GM18520 (cell line): ENCODE results near the gene DLG5.

Experiments used
- ATAC-seq: cut with Tn5 transposase; IDR thresholded peaks from one replicate; pipeline ENCODE4 v1.9.1; 2021; ENCODE audit not compliant: unreplicated experiment

DLG5 gene

GRCh38 chr10:77849039-77849664 lies 77.4 kb downstream of the DLG5 start:
- no peak for ATAC-seq

- ATAC-seq: no peak
Observed at GRCh38 chr10:77846718-77847311, 79.7 kb downstream of the DLG5 start.

DNA sequence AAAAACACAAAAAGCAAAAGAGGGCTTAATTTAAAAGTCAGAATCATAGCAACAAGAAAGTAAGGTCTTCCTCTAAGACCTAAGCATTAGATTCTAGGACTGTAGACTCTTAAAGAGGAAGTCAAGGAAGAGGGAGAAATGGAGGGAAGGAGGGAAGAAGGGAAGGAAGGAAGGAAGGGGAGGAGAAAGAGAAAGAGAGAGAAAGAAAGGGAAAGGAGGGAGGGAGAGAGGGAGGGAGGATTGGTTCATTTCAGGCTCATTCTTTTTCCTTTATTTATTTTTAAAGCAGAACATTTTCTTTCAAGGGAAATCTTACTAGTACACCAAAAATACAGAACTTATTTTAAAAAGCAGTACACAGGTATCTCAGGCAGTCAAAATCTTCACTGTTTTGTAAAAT lies 81.1 kb downstream of the DLG5 start:
- no peak for ATAC-seq

- no peak for ATAC-seq
Observed at GRCh38 chr10:77844713-77845445, 81.7 kb downstream of the DLG5 start.

DNA sequence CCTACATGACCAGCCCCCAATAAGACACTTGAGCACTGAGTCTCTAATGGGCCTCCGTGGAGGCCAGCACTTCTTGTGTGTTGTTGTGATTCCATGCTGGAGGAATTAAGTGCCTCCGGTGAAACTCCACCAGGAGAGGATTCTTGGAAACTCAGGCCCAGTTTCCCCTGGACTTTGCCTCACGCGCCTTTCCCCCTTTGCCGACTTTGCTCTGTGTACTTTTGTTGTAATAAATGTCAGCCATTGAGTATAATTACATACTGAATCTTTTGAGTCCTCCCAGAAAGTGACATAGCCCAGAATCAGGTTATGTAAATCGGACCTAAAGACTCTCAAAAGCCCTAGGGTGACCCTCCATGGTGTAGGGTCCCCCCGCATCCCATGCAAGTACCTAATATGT lies 82.4 kb downstream of the DLG5 start:
- no peak for ATAC-seq

GRCh38 chr10:77843264-77843663 lies 83.3 kb downstream of the DLG5 start:
- no peak for ATAC-seq

- no peak for ATAC-seq
Observed at GRCh38 chr10:77842652-77843212, 83.8 kb downstream of the DLG5 start.

DNA sequence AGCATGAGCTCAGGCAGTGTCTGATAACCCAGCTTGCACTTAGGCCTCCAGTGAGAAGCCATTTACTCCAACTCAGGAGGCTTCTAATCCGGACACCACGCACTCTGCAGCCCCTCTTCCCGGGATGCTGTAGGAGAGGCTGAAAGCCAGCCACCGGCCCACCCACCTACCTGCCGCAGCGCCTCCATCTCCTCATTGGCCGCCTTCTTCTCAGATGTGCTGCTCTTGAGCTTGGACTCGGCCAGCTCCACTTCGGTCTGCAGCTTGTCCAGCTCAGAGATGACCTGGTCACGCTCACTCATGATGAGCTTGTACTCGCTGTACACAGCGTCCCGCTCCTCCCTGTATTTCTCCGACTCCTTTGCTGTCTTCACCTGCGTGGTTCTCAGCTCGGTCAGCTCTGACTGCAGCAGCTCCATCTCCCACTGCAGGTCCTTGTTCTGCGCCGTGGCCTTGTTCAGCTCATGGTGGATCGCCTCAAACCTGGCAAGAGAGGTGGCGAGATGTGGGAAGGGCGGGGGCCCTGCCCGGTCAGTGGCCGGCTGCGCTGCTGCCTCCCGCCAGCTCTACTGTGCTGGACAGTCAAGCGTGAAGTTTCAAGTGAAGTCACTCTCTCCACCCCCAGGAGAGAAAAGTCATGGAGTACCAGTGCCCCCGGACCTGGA lies 84.7 kb downstream of the DLG5 start:
- ATAC-seq: no peak

GRCh38 chr10:77840636-77841035 lies 85.9 kb downstream of the DLG5 start:
- no peak for ATAC-seq

GRCh38 chr10:77837925-77838595 lies 88.5 kb downstream of the DLG5 start:
- no peak for ATAC-seq

DNA sequence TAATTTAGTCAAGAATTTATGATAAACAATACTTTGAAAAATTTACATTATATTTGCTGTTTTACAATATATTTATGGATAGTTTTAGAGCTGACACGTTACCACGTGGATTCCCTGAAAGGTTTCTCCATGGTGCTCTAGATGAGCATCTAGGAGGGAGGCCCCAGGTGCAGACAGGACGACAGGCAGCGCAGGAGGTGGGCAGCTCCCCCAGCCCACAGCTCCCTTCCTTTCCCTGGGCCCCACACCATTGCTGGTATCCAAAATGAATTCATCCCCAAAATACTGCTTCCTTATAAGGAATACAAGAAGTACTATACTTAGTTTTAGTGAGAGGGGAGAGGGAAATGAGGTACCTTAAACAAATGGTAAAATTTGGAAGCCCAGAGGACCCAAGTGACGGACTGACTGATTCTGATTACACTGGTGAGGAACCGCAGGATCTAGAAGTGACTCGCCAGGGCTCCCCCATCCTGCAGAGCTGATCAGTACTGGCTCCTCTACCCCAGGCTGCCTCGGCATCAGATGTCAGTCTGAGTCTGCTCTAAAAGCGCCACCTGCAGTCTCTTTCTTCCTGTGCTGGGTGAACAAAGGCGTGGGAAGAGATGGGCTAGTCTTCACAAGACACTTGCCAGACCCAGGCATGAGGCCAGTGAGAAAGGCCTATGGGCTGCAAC lies 89.2 kb downstream of the DLG5 start:
- ATAC-seq: peak; percentile 98

GRCh38 chr10:77836299-77836820 lies 90.2 kb downstream of the DLG5 start:
- no peak for ATAC-seq

- ATAC-seq: no peak
Observed at GRCh38 chr10:77835669-77836086, 90.9 kb downstream of the DLG5 start.

- ATAC-seq: no peak
Observed at GRCh38 chr10:77834943-77835668, 91.4 kb downstream of the DLG5 start.

GRCh38 chr10:77834540-77834939 lies 92.0 kb downstream of the DLG5 start:
- ATAC-seq: no peak

- ATAC-seq: no peak
Observed at GRCh38 chr10:77833792-77834191, 92.8 kb downstream of the DLG5 start.

GRCh38 chr10:77833225-77833624 lies 93.3 kb downstream of the DLG5 start:
- ATAC-seq: no peak

DNA sequence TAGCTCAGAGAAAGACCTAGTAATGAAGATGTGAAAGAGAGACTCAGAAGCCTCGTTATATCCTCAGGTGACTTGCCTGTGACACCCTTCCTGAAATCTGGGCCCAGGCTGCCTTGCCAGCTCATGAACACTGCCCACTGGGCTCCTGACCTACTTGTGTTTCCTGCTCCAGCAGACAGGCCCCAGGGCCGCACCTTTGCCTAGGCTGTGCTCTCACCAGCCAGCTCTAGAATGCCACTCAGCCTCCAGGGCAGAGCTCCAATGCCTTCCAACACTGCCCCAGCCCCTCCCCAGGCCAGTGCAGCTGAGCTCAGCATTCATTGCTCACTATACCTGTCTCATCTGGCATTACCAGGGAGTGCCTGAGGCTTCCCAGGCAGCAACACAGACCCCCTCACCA lies 94.3 kb downstream of the DLG5 start:
- no peak for ATAC-seq

- no peak for ATAC-seq
Observed at GRCh38 chr10:77829356-77829755, 97.2 kb downstream of the DLG5 start.

DNA sequence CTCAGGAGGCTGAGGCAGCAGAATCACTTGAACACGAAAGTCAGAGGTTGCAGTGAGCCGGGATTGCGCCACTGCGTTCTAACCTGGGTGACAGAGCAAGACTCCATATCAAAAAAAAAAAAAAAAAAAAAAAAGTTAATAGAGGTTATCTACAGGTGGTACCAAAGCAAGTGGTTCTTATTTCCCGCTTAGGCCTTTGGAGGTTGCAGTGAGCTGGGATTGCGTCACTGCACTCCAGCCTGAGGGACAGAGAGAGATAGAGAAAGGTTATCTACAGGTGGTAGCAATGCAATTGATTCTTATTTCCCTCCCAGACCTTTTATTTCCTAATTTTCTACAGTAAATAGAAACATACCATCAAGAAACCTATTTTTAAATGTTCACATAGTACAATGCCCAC lies 98.2 kb downstream of the DLG5 start:
- no peak for ATAC-seq
